Natural killer cell (primary cell): ENCODE data around the gene PARD3B. TPM values are rescaled to one million over a fixed set of nuclear protein-coding genes. Genes with fewer than 3 reads are reported as not detected.

Experiments used
- ATAC-seq, 3 donors: fragments of 150-1000 bp in 2 of 3; fragments of 200-7000 bp in 1 of 3; cut with Tn5 transposase; 1 replicate in 1 of 3; 2 replicates in 2 of 3; pipeline ENCODE4 v1.10.0; 2021; ENCODE audit warnings: mild to moderate bottlenecking in 2 of 3, moderate library complexity in 2 of 3
- DNase-seq, 2 donors: peaks; one replicate each; pipeline versions ENCODE4 v3.0.0 to v3.0.0-alpha.2; 2013 to 2021; ENCODE audit warnings: mixed read lengths in 1 of 2
- H3K27ac ChIP-seq: one replicate; pipeline ENCODE4 v1.5.1; 2013; ENCODE audit warnings: mild to moderate bottlenecking, low read length
- H3K27me3 ChIP-seq: one replicate; pipeline ENCODE4 v1.6.1; 2013; ENCODE audit warnings: low read length; ENCODE audit not compliant: control insufficient read depth, insufficient read depth
- H3K36me3 ChIP-seq: one replicate; pipeline ENCODE4 v1.6.1; 2013; ENCODE audit warnings: low read length; ENCODE audit not compliant: control insufficient read depth, insufficient read depth
- H3K4me1 ChIP-seq: one replicate; pipeline ENCODE4 v1.6.1; 2013; ENCODE audit warnings: low read length; ENCODE audit not compliant: control insufficient read depth, insufficient read depth
- H3K4me3 ChIP-seq: one replicate; pipeline ENCODE4 v1.5.1; 2013; ENCODE audit warnings: low read length
- H3K9me3 ChIP-seq: one replicate; pipeline ENCODE4 v1.6.1; 2013; ENCODE audit warnings: low read length; ENCODE audit not compliant: control insufficient read depth, insufficient read depth
- H3K27ac Mint-ChIP-seq, 2 donors: one replicate each; pipeline ENCODE4 v1.8.0; 2022; ENCODE audit warnings: mild to moderate bottlenecking in 2 of 2, mixed read lengths in 2 of 2, moderate library complexity in 1 of 2
- H3K27me3 Mint-ChIP-seq, 2 donors: one replicate each; pipeline ENCODE4 v1.8.0; 2022; ENCODE audit warnings: low read depth in 2 of 2, mixed read lengths in 2 of 2
- H3K36me3 Mint-ChIP-seq: one replicate; pipeline ENCODE4 v1.8.0; 2022; ENCODE audit warnings: mixed read lengths
- H3K4me1 Mint-ChIP-seq, 2 donors: one replicate each; pipeline ENCODE4 v1.8.0; 2022; ENCODE audit warnings: mixed read lengths in 2 of 2
- H3K4me3 Mint-ChIP-seq: one replicate; pipeline ENCODE4 v1.8.0; 2022; ENCODE audit warnings: mild to moderate bottlenecking, moderate library complexity, mixed read lengths
- H3K9me3 Mint-ChIP-seq, 2 donors: one replicate each; pipeline ENCODE4 v1.8.0; 2022; ENCODE audit warnings: mixed read lengths in 2 of 2
- CTCF ChIP-seq: fragments of 200-600 bp; IDR thresholded peaks from one replicate; pipeline ENCODE4 v1.8.0; 2022; ENCODE audit warnings: antibody characterized with exemption
- WGBS: methylation state at CpG from one replicate; pipeline ENCODE4 v1.1.7; 2013; ENCODE audit warnings: missing lambda C conversion rate; ENCODE audit not compliant: insufficient coverage; 5-methylcytosine and 5-hydroxymethylcytosine counted together
- intact Hi-C: fragments of 100-400 bp; cut with micrococcal nuclease; formaldehyde crosslinking; loops from one replicate; pipeline ENCODE4 v1.14.2; 2022
- total RNA-seq, 4 donors: library from RNA; stranded (reverse); fragments of 120-200 nt in 1 of 4; gene quantifications; one replicate each; pipeline versions ENCODE4 v1.2.3 to v1.2.4, GENCODE V29; 2013 to 2022

PARD3B gene
- total RNA-seq, 3 donors from 2014 or later (not counting 1 experiment from before 2014, with no cell fraction given), result 0.13 to 0.45 TPM; not detected in 1

GRCh38 chr2:204571911-204572310, 26.6 kb downstream of the PARD3B start:
- no peak overlapping the region for H3K4me3 ChIP-seq
- intact Hi-C loops, result no loop called here
- no peaks in the 10 kb centered on the region for H3K36me3 Mint-ChIP-seq
- H3K27ac Mint-ChIP-seq, result no peak overlapping the region
- H3K27me3 Mint-ChIP-seq, result no peaks in the 10 kb centered on the region
- WGBS, result 86% methylated on average over 2 of the region's 2 CpGs
- ATAC-seq, result no peak
- H3K4me1 Mint-ChIP-seq, result no peaks in the 10 kb centered on the region
- no peaks in the 10 kb centered on the region for H3K27me3 ChIP-seq
- DNase-seq, result no peak
- no peaks in the 10 kb centered on the region for H3K36me3 ChIP-seq
- no peaks in the 10 kb centered on the region for H3K4me1 ChIP-seq
- no peak overlapping the region for H3K27ac ChIP-seq
- peaks cover 2 to 3% of the 10 kb centered on the region in 2 donors for H3K9me3 Mint-ChIP-seq
- H3K9me3 ChIP-seq, result no peaks in the 10 kb centered on the region
- no peak for TF ChIP-seq CTCF
- H3K4me3 Mint-ChIP-seq, result no peak overlapping the region

GRCh38 chr2:204573221-204573620, 27.9 kb downstream of the PARD3B start:
- no peaks in the 10 kb centered on the region for H3K4me1 ChIP-seq
- H3K4me3 Mint-ChIP-seq, result no peak overlapping the region
- H3K9me3 Mint-ChIP-seq, result peaks cover 2 to 3% of the 10 kb centered on the region in 2 donors
- H3K4me3 ChIP-seq, result no peak overlapping the region
- H3K27ac Mint-ChIP-seq, result no peak overlapping the region
- H3K9me3 ChIP-seq, result no peaks in the 10 kb centered on the region
- TF ChIP-seq CTCF, result no peak
- intact Hi-C loops, result no loop called here
- no peaks in the 10 kb centered on the region for H3K36me3 Mint-ChIP-seq
- no peaks in the 10 kb centered on the region for H3K4me1 Mint-ChIP-seq
- H3K27me3 Mint-ChIP-seq, result no peaks in the 10 kb centered on the region
- ATAC-seq, result no peak
- H3K36me3 ChIP-seq, result no peaks in the 10 kb centered on the region
- no peaks in the 10 kb centered on the region for H3K27me3 ChIP-seq
- 88% methylated on average over 2 of the region's 2 CpGs for WGBS
- DNase-seq, result no peak
- H3K27ac ChIP-seq, result no peak overlapping the region

GRCh38 chr2:204574486-204574885, 29.2 kb downstream of the PARD3B start:
- Mint-ChIP-seq H3K9me3 (peaks cover 2 to 6% of the 10 kb centered on the region in 2 donors), H3K4me3 (no peak overlapping the region), H3K4me1 (no peaks in the 10 kb centered on the region), H3K27ac (no peak overlapping the region), H3K27me3 (no peaks in the 10 kb centered on the region), H3K36me3 (no peaks in the 10 kb centered on the region)
- no peaks in the 10 kb centered on the region for H3K9me3 ChIP-seq
- H3K27me3 ChIP-seq, result no peaks in the 10 kb centered on the region
- no peaks in the 10 kb centered on the region for H3K4me1 ChIP-seq
- ATAC-seq, result no peak
- intact Hi-C loops, result no loop called here
- no peak for TF ChIP-seq CTCF
- no peak overlapping the region for H3K4me3 ChIP-seq
- H3K27ac ChIP-seq, result no peak overlapping the region
- WGBS, result 86% methylated on average over 4 of the region's 4 CpGs
- no peaks in the 10 kb centered on the region for H3K36me3 ChIP-seq
- no peak for DNase-seq

GRCh38 chr2:204575463-204575862, 30.2 kb downstream of the PARD3B start:
- Mint-ChIP-seq H3K36me3 (no peaks in the 10 kb centered on the region), H3K4me1 (no peaks in the 10 kb centered on the region), H3K4me3 (no peak overlapping the region), H3K27ac (no peak overlapping the region), H3K9me3 (peaks cover 4 to 6% of the 10 kb centered on the region in 2 donors), H3K27me3 (no peaks in the 10 kb centered on the region)
- intact Hi-C loops, result no loop called here
- Histone ChIP-seq H3K4me3 (no peak overlapping the region), H3K27ac (no peak overlapping the region), H3K9me3 (no peaks in the 10 kb centered on the region), H3K36me3 (no peaks in the 10 kb centered on the region), H3K4me1 (no peaks in the 10 kb centered on the region), H3K27me3 (no peaks in the 10 kb centered on the region)
- no peak for DNase-seq
- WGBS, result 93% methylated on average over 3 of the region's 3 CpGs
- no peak for ATAC-seq
- TF ChIP-seq CTCF, result no peak
